Prostate gland (tissue), 2 donors: ENCODE results near the gene GATD1. TPM values are rescaled to one million over a fixed set of nuclear protein-coding genes. Genes with fewer than 3 reads are reported as not detected.

ENCODE experiments used
- DNase-seq: peaks from one replicate; pipeline ENCODE4 v3.0.0-alpha.2; 2019; ENCODE audit warnings: low spot score
- H3K27ac ChIP-seq, 2 donors: fragments of 200-600 bp; sonication (generic); 2 replicates each; pipeline ENCODE4 v1.5.1; 2017 to 2019
- H3K27me3 ChIP-seq: fragments of 200-600 bp; sonication (generic); replicated peaks from 2 replicates; pipeline ENCODE4 v1.5.1; 2019; ENCODE audit not compliant: insufficient read depth
- H3K36me3 ChIP-seq, 2 donors: fragments of 200-600 bp; sonication (generic); 1 replicate in 1 of 2; 2 replicates in 1 of 2; pipeline versions ENCODE4 v1.5.1 to v1.8.1; 2017 to 2019
- H3K4me1 ChIP-seq: fragments of 200-600 bp; sonication (generic); replicated peaks from 2 replicates; pipeline ENCODE4 v1.5.1; 2019
- H3K4me3 ChIP-seq, 2 donors: fragments of 200-600 bp; sonication (generic); 2 replicates each; pipeline ENCODE4 v1.5.1; 2017 to 2019
- H3K9me3 ChIP-seq: fragments of 200-600 bp; sonication (generic); 2 replicates; pipeline ENCODE4 v1.5.1; 2017
- CTCF ChIP-seq, 4 experiments: fragments of 200-600 bp in 2 of 4; fragments of 450-650 bp in 2 of 4; sonication (generic) in 2 of 4; IDR thresholded peaks; 1 replicate in 3 of 4; 2 replicates in 1 of 4; pipeline ENCODE4 v1.5.1; 2016 to 2019; ENCODE audit warnings: antibody characterized with exemption in 4 of 4, mild to moderate bottlenecking in 2 of 4, moderate library complexity in 2 of 4
- POLR2A ChIP-seq: fragments of 450-650 bp; IDR thresholded peaks from one replicate; pipeline ENCODE4 v1.6.1; 2016; ENCODE audit warnings: antibody characterized with exemption, mild to moderate bottlenecking
- POLR2AphosphoS5 ChIP-seq: sonication (generic); formaldehyde crosslinking; IDR thresholded peaks from one replicate; pipeline ENCODE4 v1.6.1; 2017; ENCODE audit warnings: antibody characterized with exemption
- WGBS: methylation state at CpG from one replicate; pipeline ENCODE4 v1.1.5; 2018; 5-methylcytosine and 5-hydroxymethylcytosine counted together
- intact Hi-C: fragments of 100-400 bp; cut with DNase I; formaldehyde crosslinking; loops from one replicate; pipeline ENCODE4 v1.14.2; 2022
- total RNA-seq, 2 donors: library from RNA; depleted of rRNA; stranded (reverse); fragments of >200 nt; gene quantifications; one replicate each; pipeline ENCODE4 v1.1.0, GENCODE V29; 2016

GATD1 gene
- total RNA-seq, 2 donors from 2014 or later: 29.9 to 72.3 TPM

GRCh38 chr11:816433-816779 lies 39.1 kb upstream of the GATD1 start:
- H3K27ac ChIP-seq: no peak overlapping the region
- 82% methylated on average over 11 of the region's 11 CpGs for WGBS
- DNase-seq: no peak
- intact Hi-C loops: no loop called here
- peaks cover 10% of the 10 kb centered on the region for H3K4me1 ChIP-seq
- TF ChIP-seq POLR2AphosphoS5: no peak
- no peak for TF ChIP-seq CTCF (IDR thresholded peaks at IDR 0.05)
- no peak for TF ChIP-seq POLR2A
- no peak overlapping the region for H3K4me3 ChIP-seq
- peaks cover 5 to 21% of the 10 kb centered on the region in 2 donors for H3K36me3 ChIP-seq
- H3K27me3 ChIP-seq: no peaks in the 10 kb centered on the region
- no peaks in the 10 kb centered on the region for H3K9me3 ChIP-seq

- peaks cover 5 to 21% of the 10 kb centered on the region in 2 donors for H3K36me3 ChIP-seq
- 79% methylated on average over 11 of the region's 11 CpGs for WGBS
- DNase-seq: no peak
- no peak overlapping the region for H3K27ac ChIP-seq
- no peak overlapping the region for H3K4me3 ChIP-seq
- TF ChIP-seq POLR2A (no peak), POLR2AphosphoS5 (no peak), CTCF (IDR thresholded peaks at IDR 0.05) (no peak)
- intact Hi-C loops: no loop called here
- no peaks in the 10 kb centered on the region for H3K9me3 ChIP-seq
- H3K4me1 ChIP-seq: peaks cover 12% of the 10 kb centered on the region
- H3K27me3 ChIP-seq: no peaks in the 10 kb centered on the region
Observed at GRCh38 chr11:815675-816432, 38.6 kb upstream of the GATD1 start.

GRCh38 chr11:813456-814096 lies 36.3 kb upstream of the GATD1 start:
- WGBS: 81% methylated on average over 9 of the region's 9 CpGs
- intact Hi-C loops: no loop called here
- H3K27ac ChIP-seq: no peak overlapping the region
- TF ChIP-seq POLR2A (no peak), POLR2AphosphoS5 (no peak), CTCF (IDR thresholded peaks at IDR 0.05) (no peak)
- no peaks in the 10 kb centered on the region for H3K9me3 ChIP-seq
- H3K27me3 ChIP-seq: no peaks in the 10 kb centered on the region
- H3K4me1 ChIP-seq: peaks cover 13% of the 10 kb centered on the region
- peaks cover 5 to 21% of the 10 kb centered on the region in 2 donors for H3K36me3 ChIP-seq
- DNase-seq: no peak
- no peak overlapping the region for H3K4me3 ChIP-seq

GRCh38 chr11:813072-813455 lies 35.8 kb upstream of the GATD1 start:
- no peak overlapping the region for H3K4me3 ChIP-seq
- TF ChIP-seq POLR2AphosphoS5: no peak
- no peak for TF ChIP-seq POLR2A
- intact Hi-C loops: no loop called here
- 85% methylated on average over 6 of the region's 6 CpGs for WGBS
- H3K27me3 ChIP-seq: no peaks in the 10 kb centered on the region
- no peak for DNase-seq
- H3K9me3 ChIP-seq: no peaks in the 10 kb centered on the region
- H3K36me3 ChIP-seq: peaks cover 5 to 21% of the 10 kb centered on the region in 2 donors
- peaks cover 13% of the 10 kb centered on the region for H3K4me1 ChIP-seq
- no peak overlapping the region for H3K27ac ChIP-seq

- 95% methylated on average over 3 of the region's 3 CpGs for WGBS
- no peak overlapping the region for H3K27ac ChIP-seq
- TF ChIP-seq POLR2AphosphoS5 (no peak), CTCF (IDR thresholded peaks at IDR 0.05) (no peak), POLR2A (no peak)
- no peak for DNase-seq
- H3K9me3 ChIP-seq: no peaks in the 10 kb centered on the region
- intact Hi-C loops: no loop called here
- no peak overlapping the region for H3K4me3 ChIP-seq
- H3K36me3 ChIP-seq: peaks cover 5 to 21% of the 10 kb centered on the region in 2 donors
- peaks cover 13% of the 10 kb centered on the region for H3K4me1 ChIP-seq
- no peaks in the 10 kb centered on the region for H3K27me3 ChIP-seq
Observed at GRCh38 chr11:812390-812789, 35.1 kb upstream of the GATD1 start.
